Activated T-cell treated with anti-CD3 and anti-CD28 coated beads for 4 hours (primary cell): Measurements from ENCODE around the gene XYLT1.

Experiments used
- DNase-seq: peaks from one replicate; pipeline ENCODE4 v3.0.0-alpha.2; 2020

Gene XYLT1

DNA sequence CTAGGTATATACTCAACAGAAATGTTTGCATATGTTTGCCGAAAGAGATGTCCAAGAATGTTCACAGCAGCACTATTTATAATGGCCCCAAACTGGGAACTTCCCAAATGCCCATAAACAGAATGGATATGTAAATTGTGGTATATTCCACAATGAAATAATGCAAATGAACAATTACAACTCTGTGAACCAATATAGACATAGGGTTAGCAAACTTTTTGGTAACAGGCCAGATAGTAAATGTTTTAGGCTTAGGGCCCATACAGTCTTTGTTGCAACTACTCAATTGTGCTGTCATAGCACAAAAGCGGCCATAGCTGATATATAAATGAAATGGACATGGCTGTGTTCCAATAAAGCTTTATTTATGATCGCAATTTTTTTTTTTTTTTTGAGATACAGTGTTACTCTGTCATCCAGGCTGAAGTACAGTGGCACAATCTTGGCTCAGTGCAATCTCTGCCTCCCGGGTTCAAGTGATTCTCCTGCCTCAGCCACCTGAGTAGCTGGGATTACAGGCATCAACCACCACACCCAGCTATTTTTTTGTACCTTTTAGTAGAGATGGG lies 16.5 kb downstream of the XYLT1 start:
- no peak for DNase-seq

DNA sequence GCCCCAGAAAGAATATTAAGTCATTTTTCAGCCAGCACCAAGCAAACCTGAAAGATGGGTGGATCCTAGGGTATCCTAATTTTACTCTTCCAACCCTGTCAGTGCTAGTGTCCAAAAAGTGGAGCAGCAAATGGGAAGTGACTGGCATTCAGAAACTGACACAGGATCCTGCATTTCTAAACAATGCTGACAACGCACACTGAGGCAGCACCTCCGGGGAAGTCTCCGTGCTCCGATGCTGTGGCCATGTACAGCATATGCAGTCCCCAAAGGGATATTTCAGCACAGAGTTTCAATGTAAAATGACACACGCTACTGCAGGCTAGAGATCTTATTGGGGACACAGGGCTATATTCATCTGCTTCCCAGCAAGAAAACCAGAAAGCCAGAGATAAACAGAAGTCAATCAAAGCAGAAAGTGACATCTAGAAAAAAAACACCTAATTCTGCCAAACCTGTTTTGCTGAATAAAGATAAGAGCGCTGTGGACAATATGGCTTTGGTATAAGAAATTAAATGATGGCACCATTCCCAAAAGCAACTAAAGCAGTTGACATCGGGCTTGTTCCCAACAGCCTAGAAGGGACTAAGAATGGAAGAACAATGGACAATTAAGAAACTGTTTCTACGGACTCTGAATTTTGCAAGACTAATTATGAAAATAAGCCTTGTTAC lies 17.3 kb downstream of the XYLT1 start:
- no peak for DNase-seq

DNA sequence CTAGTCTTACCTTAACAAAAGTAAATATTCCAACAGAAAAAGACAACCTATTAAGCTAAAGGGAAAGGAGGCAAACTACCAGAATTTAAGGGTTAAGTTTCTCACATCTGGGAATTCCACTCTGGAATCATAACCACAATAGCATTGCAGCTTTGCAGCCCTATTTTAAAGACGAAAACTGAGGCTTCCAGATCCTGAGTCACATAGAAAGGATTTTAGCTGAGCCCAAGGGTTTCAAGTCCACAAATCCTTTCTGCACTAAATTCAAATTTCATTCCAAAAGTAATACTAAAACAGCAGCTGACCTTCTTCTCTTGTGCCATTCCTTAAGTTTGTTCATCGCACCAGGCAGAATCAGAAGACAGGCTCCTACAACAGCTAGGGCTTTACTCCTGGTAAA lies 17.8 kb downstream of the XYLT1 start:
- DNase-seq = no peak

DNA sequence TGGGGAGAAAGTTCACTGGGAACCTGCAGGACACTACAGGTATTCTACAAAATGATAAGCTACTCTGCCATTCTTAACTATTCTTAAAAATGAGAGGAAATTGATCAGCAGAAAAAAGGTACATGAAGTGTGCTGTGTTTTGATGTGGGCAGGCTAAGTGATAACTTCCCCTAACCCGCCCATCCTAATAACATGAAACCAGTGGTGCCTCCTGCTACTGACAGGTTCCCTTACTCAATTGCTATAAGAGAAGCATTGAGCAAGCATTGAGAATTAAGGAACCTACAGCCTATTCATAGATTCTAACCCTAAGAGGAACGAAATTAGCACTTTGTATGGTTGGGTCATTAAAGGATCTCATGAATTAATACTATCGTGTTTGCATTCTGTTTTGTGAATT lies 18.9 kb downstream of the XYLT1 start:
- DNase-seq = no peak

DNA sequence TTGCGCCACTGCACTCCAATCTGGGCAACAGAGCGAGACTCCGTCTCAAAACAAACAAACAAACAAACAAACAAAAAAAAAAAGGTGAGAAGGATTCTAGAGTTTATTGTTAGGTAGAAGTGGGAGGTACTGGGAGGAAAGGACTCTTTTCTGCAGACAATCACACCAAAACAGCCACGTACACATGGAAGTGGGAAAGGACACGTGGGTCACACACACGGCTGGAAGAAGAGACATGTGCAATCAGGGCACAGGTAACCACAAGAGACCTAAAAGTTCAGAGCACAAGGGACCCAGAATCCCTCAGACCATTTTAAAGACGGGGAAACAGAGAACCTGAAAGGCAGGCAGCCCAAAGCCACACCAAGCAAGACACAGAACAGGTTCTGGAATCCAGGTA lies 20.5 kb downstream of the XYLT1 start:
- no peak for DNase-seq

DNA sequence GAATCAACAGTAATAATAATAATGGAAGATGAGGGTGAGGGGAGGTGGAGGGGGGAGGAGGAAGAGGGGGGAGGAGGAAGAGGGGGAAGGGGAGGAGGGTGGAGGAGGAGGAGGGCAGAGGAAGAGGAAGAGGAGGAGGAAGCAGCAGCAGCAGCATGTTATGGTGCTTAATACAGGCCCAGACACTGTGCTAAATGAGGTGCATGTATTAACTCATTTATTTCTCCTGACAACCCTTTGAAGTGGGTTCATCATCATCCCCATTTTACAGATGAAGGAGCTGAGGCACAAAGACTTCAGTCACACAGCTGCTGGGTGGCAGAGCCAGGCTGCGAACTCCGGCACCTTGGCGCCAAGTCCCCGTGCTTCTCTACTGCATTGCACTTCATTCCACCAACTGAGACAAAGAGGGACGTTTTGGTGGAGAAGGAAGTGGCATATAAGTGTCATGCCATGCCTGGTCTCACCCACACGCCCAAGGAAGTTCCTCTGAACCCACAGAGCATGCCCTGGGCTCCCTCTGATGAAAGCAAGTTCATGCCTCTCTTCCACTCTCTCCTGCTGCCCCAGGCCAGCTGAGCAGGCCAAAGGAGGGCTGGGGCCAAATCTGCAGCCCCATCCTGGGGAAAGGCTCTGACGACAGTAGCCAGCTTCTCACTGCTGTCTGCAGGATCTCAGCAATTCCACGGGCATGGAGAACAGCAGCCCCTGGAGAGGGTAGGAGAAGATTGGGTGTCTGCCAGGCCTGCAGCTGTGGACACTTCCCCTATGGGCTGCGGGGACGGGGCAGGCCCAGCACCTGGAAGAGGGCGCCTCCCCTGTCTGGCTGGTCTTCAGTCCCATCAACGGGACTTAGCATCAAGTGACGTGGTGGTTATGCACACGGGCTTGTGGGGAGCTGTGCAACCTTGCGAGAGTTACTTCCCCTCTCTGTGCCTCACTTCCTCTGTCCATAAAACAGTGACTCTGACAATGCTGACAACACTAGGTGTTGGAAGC lies 21.8 kb downstream of the XYLT1 start:
- no peak for DNase-seq

DNA sequence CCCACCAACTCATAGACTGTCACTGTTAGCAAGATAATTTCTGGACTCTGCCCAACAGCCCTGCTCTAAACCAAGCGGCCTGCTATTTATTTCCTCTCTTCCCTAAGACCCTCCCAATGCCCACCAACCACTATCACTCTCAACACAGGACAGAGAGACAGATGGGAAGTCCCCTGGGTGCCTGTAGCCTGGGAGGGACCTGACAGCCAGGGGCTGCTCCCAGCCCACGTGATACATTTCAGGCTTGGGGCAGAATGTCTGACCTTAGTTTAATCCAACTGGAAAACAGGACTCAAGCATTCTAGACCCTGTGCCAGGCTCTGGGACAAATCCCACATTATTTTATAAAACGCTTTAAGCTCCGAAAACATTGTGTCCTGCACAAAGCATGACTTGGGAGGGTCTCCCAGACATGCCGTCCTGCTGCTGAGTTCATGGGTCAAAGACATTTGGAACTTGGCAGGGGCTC lies 23.6 kb downstream of the XYLT1 start:
- DNase-seq = no peak

DNA sequence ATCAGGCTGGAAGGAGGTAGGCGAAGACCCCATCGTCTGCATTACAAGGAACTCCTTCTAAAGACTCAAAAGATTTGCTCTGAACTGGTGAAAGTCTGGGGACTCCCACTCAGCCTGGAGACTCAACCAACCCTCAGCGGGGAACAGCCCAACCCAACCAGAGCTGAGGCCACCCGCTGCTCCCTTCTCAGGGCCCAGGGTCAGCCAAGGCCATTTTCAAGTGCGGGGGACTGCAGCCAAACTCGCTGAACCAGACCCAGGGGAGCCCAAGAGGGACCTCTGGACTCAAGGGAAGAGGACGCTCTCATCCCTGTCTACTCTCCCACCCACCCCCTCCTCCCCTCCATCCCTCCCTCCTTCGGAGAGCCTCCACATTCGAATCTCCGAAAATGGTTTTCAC lies 24.1 kb downstream of the XYLT1 start:
- no peak for DNase-seq

DNA sequence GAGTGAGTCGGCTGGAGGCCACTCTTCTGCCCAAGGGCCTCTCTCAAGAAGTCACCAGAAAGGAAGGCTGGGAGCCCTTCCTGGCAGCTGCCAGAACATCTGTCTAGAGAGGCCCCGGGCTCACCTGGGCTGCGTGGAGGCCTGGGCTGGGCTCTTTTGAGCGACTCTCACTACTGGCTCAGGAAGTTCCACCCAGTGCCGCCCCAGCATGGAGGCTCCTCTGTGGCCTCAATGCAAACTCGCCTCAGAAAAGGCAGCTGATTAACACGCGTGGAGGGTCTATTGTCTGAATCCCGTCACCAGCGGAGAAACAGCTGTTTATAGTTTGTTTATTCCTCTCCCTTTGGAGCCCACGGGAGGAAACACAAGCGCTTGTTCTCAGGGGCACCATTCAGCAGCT lies 25.3 kb downstream of the XYLT1 start:
- no peak for DNase-seq

DNA sequence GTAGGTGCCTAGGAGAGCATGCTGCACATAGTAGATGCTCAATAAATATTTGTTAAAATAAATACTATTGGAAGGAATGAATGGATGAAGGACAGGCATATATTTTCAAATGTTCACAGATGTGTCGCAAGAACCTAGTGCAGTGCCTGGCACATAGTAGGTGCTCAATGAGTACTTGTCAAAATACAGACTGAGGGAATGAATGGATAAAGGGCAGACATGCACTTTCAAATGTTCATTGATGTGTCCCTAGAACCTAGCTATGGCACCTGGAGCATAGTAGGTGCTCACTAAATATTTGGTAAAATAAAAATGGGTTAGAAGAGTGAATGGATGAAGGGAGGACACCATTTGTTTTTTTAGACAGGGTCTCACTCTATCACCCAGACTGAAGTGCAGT lies 26.1 kb downstream of the XYLT1 start:
- no peak for DNase-seq

DNA sequence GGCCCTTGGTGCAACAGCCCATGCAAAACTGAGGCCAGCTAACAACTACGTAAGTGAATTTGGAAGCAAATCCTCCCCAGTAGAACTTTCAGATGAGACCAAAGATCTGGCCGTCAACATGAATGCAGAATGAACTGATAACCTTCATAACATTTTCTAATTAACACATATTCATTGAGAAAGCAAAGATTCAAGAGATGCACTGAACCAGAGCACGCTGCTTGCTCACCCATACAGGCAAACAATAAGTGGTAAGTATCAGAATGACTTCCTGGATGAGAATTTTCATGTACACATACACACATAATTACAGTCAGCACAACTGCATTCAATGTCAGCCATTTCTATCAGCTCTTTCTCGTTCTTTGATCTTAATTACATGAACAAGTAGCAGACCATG lies 30.6 kb downstream of the XYLT1 start:
- no peak for DNase-seq

DNA sequence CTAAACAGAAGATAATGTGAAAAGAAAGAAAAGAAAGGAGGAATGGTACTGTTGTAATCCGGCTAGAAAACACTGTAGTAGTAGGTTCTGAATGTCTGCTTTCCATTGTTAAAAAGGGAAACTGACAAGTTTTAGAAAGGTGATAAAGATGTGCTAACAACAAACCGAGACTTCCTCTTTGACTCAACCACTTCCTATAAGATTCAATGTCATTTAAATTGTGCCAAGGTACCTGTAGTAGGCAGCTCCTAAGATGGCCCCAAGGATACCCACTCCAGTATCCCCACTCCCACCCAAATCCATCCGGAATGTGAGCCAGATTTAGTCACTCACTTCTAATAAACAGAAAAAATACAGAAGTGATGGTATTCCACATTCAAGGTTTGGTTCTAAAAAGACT lies 31.2 kb downstream of the XYLT1 start:
- DNase-seq = no peak

DNA sequence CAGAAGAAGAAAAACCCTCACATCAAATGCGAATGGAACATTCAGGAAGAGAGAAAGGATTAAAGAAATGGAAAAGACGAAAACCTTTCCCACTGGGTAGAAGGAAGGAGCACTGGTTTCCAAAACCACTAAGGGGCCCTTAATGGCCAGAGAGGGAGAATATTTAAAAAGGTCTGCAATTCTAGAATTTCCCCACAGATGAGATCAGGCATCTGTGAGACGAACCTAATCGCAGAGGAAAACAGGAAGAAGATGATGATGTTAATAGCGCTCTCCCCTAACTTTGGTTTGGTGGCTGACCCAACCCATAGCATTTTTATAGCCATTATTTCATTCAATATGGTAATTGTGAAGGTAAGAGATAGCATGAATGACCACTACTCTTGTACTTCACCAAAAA lies 32.8 kb downstream of the XYLT1 start:
- no peak for DNase-seq

DNA sequence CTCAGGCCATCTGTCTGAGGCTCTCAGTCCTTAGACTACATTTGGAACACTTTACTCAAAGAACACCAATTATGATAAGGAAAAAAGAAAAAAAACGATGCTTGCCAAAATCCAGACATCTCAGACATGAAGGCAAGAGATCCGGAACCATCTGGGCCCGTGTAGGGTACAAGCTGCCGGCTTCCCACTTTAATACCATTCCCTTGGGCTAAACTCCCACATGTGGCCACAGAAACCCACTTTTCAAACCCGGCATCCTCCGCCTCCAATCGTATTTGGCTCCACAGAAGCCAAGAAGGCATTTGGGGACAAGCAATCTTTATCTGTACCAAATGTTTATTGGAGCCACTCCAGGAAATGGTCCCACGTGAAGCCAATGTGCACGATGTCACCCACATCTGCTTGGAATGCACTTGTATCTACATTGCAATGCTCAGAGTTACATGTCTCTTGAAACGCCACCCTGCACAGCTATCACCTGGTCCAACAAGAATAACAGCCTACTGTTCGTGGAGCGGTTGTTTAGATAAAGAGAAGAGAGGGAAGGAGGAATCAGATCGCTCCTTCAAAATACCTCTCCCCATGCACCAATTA lies 33.5 kb downstream of the XYLT1 start:
- no peak for DNase-seq

DNA sequence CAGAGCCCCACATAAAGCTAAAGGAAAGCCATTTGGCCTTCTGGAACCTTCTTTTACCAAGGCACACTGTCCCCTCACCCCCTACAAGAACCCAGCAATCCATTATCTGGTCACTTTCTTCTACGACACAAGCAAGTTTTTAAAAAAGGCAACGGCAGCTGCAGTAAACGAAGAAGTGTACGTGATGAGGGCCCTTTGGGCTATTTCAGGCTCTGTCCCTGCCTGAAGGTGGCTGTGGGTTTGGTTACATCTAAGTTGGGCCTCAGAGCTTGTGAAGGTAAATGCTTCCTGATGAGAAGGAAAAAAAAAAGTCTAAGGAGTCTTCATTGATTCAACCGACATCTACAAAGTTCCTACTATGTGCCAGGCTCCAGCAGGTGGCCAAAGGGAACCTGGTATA lies 35.4 kb downstream of the XYLT1 start:
- no peak for DNase-seq

DNA sequence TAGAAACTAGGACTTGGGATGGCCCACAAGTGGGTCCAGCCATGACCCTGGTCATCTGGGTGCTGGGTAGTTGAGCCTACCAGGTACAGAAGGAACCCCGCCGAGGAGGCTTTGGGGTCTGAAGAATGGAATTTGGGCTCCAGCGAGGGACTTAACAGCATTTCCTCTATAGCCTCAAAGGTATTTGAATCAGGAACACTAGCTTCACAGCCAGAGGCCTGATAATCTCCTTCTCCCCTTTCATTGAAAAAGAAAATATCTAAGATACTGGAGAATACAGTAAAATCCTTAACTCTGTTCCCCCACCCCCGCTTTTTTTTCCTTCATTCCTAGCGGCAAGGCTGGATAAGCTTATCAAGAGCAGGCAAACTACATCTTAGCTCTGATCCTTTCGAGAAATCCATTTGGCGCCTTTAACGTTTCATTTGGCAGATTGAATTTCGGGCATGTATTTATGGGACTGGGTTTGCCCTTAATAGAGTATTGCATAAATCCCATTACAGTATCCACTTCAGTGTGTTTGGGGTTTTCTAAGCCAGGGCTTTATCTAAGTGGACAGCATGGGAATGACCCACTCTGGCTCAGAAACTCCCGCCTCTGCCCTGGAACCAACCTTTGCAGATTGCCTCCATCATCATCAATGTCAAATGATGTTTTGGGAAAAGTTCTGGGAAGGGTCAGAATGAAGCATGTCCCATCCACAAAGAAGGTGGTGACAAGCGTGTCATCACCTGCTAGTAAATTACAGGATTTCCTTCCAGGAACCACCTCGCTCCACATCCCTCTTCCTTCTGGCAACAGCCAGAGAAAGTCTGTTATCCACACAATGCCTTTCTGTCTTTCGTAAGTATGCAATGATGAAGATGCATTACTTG lies 36.9 kb downstream of the XYLT1 start:
- DNase-seq = no peak

DNA sequence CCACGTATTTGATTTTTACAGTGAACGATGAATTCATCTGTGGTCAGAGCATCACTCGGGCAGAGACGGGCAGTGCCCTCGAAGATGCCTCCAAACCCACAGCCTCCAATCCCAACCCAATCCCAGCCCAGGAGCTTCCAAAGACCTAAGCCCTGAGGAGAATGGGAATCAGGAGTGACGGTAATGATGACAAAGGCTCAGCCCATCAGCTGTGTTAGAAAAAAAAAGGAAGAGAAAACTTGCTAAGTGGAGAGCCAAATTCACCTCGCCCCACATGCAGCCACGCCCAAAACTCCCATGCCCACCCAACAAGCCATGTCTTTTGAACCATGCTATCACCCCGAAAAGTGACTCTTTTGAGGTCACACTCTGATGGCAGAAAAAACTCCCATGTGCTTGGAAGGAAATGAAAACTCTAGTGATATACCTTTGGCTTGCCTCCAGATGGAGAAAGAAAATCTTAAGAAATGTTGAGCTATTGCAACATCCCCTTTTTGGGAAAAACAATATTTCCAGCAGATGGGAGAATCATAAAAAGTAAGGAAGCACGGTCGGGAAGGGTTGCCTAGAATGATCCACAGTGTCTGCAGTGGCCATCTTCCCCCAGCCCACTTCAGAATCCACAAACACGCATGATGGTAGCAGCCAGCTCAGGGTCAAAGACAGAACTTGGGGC lies 37.7 kb downstream of the XYLT1 start:
- DNase-seq = no peak

DNA sequence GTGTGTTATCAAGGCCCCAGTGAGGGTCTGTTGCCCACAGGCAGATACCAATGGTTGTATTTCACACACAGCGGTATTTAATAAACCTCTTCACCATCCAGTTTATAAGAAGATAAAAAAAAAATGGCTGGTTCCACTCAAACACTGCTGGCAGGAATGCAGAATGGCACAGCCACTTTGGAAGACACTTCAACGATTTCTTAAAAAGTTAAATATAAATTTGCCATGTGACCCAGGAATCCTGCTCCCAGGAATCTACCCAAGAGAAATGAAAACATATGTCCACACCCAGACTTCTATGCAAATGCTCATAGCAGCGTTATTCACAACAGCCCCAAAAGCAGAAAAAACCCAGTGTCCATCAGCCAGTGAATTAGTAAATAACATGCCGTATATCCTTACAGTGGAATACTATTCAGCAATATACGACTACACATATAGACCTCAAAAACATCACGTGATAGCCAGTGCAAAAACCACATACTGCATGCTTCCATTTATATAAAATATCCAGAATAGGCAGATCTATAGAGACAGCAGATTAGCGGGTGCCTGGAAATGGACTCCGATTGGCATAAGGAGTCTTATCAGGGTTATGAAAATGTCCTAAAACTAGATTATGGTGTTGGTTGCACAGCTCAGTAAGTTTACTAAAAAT lies 38.7 kb downstream of the XYLT1 start:
- DNase-seq = no peak

DNA sequence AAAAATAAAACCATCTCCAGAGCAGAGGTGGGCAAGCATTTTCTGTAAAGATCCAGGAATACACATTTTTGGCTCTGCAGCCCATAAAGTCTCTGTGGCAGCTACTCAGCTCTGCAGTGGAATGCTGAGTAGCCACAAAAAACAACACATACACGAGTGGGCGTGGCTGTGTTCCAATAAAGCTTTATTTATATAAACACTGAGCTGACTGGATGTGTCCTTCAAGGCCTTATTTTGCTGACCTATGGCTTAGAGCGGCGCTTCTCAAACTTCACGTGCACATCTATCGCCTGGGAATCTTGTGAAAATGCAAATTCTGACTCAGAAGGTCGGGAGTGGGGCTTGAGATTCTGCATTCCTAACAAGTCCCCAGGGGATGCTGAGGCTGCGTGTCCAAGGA lies 39.7 kb downstream of the XYLT1 start:
- no peak for DNase-seq

DNA sequence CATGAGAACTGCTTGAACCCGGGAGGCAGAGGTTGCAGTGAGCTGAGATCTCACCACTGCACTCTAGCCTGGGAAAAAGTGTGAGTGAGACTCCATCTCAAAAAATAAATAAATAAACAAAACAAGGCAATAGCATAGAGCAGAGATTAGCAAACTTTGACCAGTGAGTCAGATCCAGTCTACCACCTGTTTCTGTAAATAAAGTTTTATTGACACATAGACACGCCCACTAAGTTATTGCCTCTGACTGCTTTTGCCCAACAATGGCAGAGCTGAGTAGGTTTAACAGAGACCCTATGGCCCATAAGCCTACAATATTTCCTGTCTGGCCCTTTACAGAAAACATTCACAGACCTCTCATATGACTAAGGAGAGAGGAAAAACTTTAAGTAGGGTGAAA lies 44.3 kb downstream of the XYLT1 start:
- no peak for DNase-seq

DNA sequence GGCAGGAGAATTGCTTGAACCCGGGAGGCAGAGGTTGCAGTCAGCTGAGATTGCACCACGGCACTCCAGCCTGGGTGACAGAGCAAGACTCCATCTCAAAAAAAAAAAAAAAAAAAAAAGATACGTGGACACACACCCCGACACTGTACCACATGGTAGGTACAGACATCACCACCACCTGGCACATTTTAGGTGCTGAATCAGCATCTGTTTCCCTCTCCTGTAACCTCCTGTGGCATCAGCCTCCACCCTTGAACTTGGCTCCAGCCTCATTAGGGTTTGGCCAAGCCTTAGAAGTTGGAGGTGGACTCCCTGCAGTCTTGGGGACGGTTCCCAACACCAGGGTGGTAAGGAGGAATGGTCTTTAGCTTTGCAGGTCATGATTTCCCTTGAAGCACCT lies 46.0 kb downstream of the XYLT1 start:
- no peak for DNase-seq
